Measurements from ENCODE around the gene GP5.
A peak's percentile ranks its signal among the peaks of the same experiment; 100 is the strongest.

GP5 gene

GRCh38 chr3:194397757-194398312, 1.2 kb downstream of the GP5 start:
- DNase-seq, result peak in 1 of 10 donors; percentile 78
- intact Hi-C loops (cut with DNase I), result no loop called here

- intact Hi-C loops (cut with DNase I), result no loop called here
- peak in 1 of 10 donors; percentile 75 for DNase-seq
Observed at GRCh38 chr3:194396859-194397756, 2.0 kb downstream of the GP5 start.

GRCh38 chr3:194396539-194396858, 2.6 kb downstream of the GP5 start:
- no peak for DNase-seq
- intact Hi-C loops (cut with DNase I), result no loop called here

- intact Hi-C loops (cut with DNase I), result no loop called here
Observed at GRCh38 chr3:194395778-194396538, 3.1 kb downstream of the GP5 start.

GRCh38 chr3:194395212-194395611, 3.9 kb downstream of the GP5 start:
- intact Hi-C loops (cut with DNase I), result no loop called here
- DNase-seq, result no peak

More at GRCh38 chr3:194395778-194396538, 3.1 kb downstream of the GP5 start:
- DNase-seq, result peak in 1 of 10 donors; percentile 70

- no peak for DNase-seq
- intact Hi-C loops (cut with DNase I), result no loop called here
Observed at GRCh38 chr3:194392576-194392975, 6.5 kb downstream of the GP5 start.

GRCh38 chr3:194390835-194391234, 8.2 kb downstream of the GP5 start:
- no peak for DNase-seq
- intact Hi-C loops (cut with DNase I), result no loop called here

GRCh38 chr3:194389269-194389668, 9.8 kb downstream of the GP5 start:
- intact Hi-C loops (cut with DNase I), result no loop called here
- no peak for DNase-seq

GRCh38 chr3:194387926-194388418, 11.1 kb downstream of the GP5 start:
- peak in 1 of 10 donors; percentile 30 for DNase-seq
- intact Hi-C loops (cut with DNase I), result no loop called here

GRCh38 chr3:194387276-194387675, 11.8 kb downstream of the GP5 start:
- intact Hi-C loops (cut with DNase I), result no loop called here
- no peak for DNase-seq

GRCh38 chr3:194386648-194387047, 12.4 kb downstream of the GP5 start:
- DNase-seq, result no peak
- intact Hi-C loops (cut with DNase I), result no loop called here

GRCh38 chr3:194386066-194386465, 13.0 kb downstream of the GP5 start:
- peak in 1 of 10 donors; percentile 37 for DNase-seq
- intact Hi-C loops (cut with DNase I), result no loop called here

GRCh38 chr3:194384569-194385001, 14.5 kb downstream of the GP5 start:
- intact Hi-C loops (cut with DNase I), result no loop called here
- DNase-seq, result peak in 2 of 10 donors; percentile 19 to 66

GRCh38 chr3:194384156-194384555, 14.9 kb downstream of the GP5 start:
- intact Hi-C loops (cut with DNase I), result no loop called here
- DNase-seq, result peak in 1 of 10 donors; percentile 28

- peak in 1 of 10 donors; percentile 52 for DNase-seq
- intact Hi-C loops (cut with DNase I), result no loop called here
Observed at GRCh38 chr3:194383276-194383940, 15.7 kb downstream of the GP5 start.

GRCh38 chr3:194382892-194383223, 16.2 kb downstream of the GP5 start:
- intact Hi-C loops (cut with DNase I), result no loop called here
- DNase-seq, result peak in 2 of 10 donors; percentile 39 to 62

- intact Hi-C loops (cut with DNase I), result no loop called here
- peak in 1 of 10 donors; percentile 45 for DNase-seq
Observed at GRCh38 chr3:194382196-194382891, 16.7 kb downstream of the GP5 start.

GRCh38 chr3:194381460-194381875, 17.6 kb downstream of the GP5 start:
- intact Hi-C loops (cut with DNase I), result no loop called here
- DNase-seq, result peak in 7 of 10 donors; percentile 19 to 93 (median 58)

GRCh38 chr3:194380326-194380725, 18.7 kb downstream of the GP5 start:
- intact Hi-C loops (cut with DNase I), result no loop called here
- DNase-seq, result peak in 1 of 10 donors; percentile 49

GRCh38 chr3:194379651-194380050, 19.4 kb downstream of the GP5 start:
- no peak for DNase-seq
- intact Hi-C loops (cut with DNase I), result no loop called here

Data from posterior cingulate gyrus (tissue), 11 donors.